Fibroblast of pulmonary artery (primary cell): ENCODE data around the gene LDLRAD4.

ENCODE experiments used
- DNase-seq: peaks from one replicate; pipeline ENCODE4 v3.0.0-alpha.2; 2010; ENCODE audit warnings: low read depth
- H3K4me3 ChIP-seq: replicated peaks from 2 replicates; pipeline ENCODE4 v1.5.1; 2011; ENCODE audit warnings: low read depth, mild to moderate bottlenecking, control low read depth, low read length, moderate library complexity
- CTCF ChIP-seq: IDR thresholded peaks from 2 replicates; pipeline ENCODE4 v1.5.1; 2011; ENCODE audit warnings: mild to moderate bottlenecking, control low read depth, low read length, inconsistent platforms; ENCODE audit errors: missing control alignments

Gene LDLRAD4

GRCh38 chr18:13550418-13551304, 332.1 kb downstream of the LDLRAD4 start:
- DNase-seq = no peak
- H3K4me3 ChIP-seq = no peak overlapping the region
- no peak for TF ChIP-seq CTCF

- no peak overlapping the region for H3K4me3 ChIP-seq
- DNase-seq = no peak
- no peak for TF ChIP-seq CTCF
Observed at GRCh38 chr18:13551305-13551603, 332.7 kb downstream of the LDLRAD4 start.

GRCh38 chr18:13551841-13552733, 333.5 kb downstream of the LDLRAD4 start:
- no peak overlapping the region for H3K4me3 ChIP-seq
- no peak for DNase-seq
- no peak for TF ChIP-seq CTCF

- no peak overlapping the region for H3K4me3 ChIP-seq
- DNase-seq = no peak
- TF ChIP-seq CTCF = no peak
Observed at GRCh38 chr18:13553449-13553848, 334.9 kb downstream of the LDLRAD4 start.

GRCh38 chr18:13555192-13555591, 336.6 kb downstream of the LDLRAD4 start:
- no peak for TF ChIP-seq CTCF
- no peak for DNase-seq
- no peak overlapping the region for H3K4me3 ChIP-seq

GRCh38 chr18:13555865-13556264, 337.3 kb downstream of the LDLRAD4 start:
- no peak for DNase-seq
- TF ChIP-seq CTCF = no peak
- H3K4me3 ChIP-seq = no peak overlapping the region
